Mammary epithelial cell (primary cell): ENCODE results near the gene MYO1H.

ENCODE experiments used
- CTCF ChIP-seq, 2 donors: IDR thresholded peaks in 1 of 2; conservative IDR thresholded peaks in 1 of 2; 2 replicates each; pipeline ENCODE4 v1.5.1; 2011 to 2012; ENCODE audit warnings: inconsistent platforms in 2 of 2, low read length in 2 of 2, mild to moderate bottlenecking in 2 of 2, control low read depth in 1 of 2, low read depth in 1 of 2; ENCODE audit not compliant: insufficient read depth in 1 of 2; ENCODE audit errors: extremely low read depth in 1 of 2
- EZH2 ChIP-seq: IDR thresholded peaks from 2 replicates; pipeline ENCODE4 v1.6.1; 2012; ENCODE audit warnings: low read length, inconsistent platforms, borderline replicate concordance

- no peak for TF ChIP-seq CTCF (conservative IDR thresholded peaks at IDR 0.05 in 1 of 2, IDR thresholded peaks at IDR 0.05 in 1 of 2; ENCODE audit: extremely low read depth in 1 of 2, insufficient read depth in 1 of 2, low read depth in 1 of 2, low read length in 2 of 2)
- no peak for TF ChIP-seq EZH2
Observed at GRCh38 chr12:109356577-109356976, 8.9 kb downstream of the MYO1H start.
